T-cell (primary cell): Measurements from ENCODE around the gene SCG5. TPM values are rescaled to one million over a fixed set of nuclear protein-coding genes. Genes with fewer than 3 reads are reported as not detected.

Experiments
- ATAC-seq, 4 experiments: fragments of 200-7000 bp in 3 of 4; fragments of 150-1000 bp in 1 of 4; cut with Tn5 transposase; replicated peaks in 1 of 4; 1 replicate in 3 of 4; 2 replicates in 1 of 4; pipeline ENCODE4 v1.10.0; 2021; ENCODE audit warnings: moderate library complexity in 3 of 4, mild to moderate bottlenecking in 2 of 4, moderate number of reproducible peaks in 1 of 4
- CTCF ChIA-PET, 2 donors: fragments of 300-600 bp; sonication (Branson Sonifier 250); formaldehyde crosslinking; loops; one replicate each; lab custom pipeline; 2022; ENCODE audit warnings: antibody characterized with exemption in 2 of 2; lab: Charles Lee
- POLR2A ChIA-PET, 2 donors: fragments of 300-600 bp; sonication (Branson Sonifier 250); formaldehyde crosslinking; loops; one replicate each; lab custom pipeline; 2022; ENCODE audit warnings: antibody characterized with exemption in 2 of 2; lab: Charles Lee
- DNase-seq, 35 experiments: peaks; one replicate each; pipeline versions ENCODE4 v3.0.0 to v3.0.0-alpha.2; 2013 to 2023
- H3K27ac ChIP-seq: one replicate; pipeline ENCODE4 v1.5.1; 2013; ENCODE audit warnings: low read length
- H3K27me3 ChIP-seq, 2 experiments: replicated peaks in 1 of 2; 1 replicate in 1 of 2; 2 replicates in 1 of 2; pipeline versions ENCODE4 v1.6.1 to v1.7.0; 2013; ENCODE audit warnings: low read length in 1 of 2, mixed read lengths in 1 of 2; ENCODE audit not compliant: control insufficient read depth in 2 of 2, insufficient read depth in 2 of 2; ENCODE audit errors: extremely low read depth in 1 of 2
- H3K36me3 ChIP-seq, 2 donors: 1 replicate in 1 of 2; 2 replicates in 1 of 2; pipeline versions ENCODE4 v1.6.1 to v1.7.0; 2013; ENCODE audit warnings: low read length in 1 of 2; ENCODE audit not compliant: control insufficient read depth in 2 of 2, insufficient read depth in 1 of 2; ENCODE audit errors: extremely low read depth in 1 of 2
- H3K4me1 ChIP-seq, 2 experiments: 1 replicate in 1 of 2; 2 replicates in 1 of 2; pipeline versions ENCODE4 v1.6.1 to v1.7.0; 2013; ENCODE audit warnings: low read length in 2 of 2, mixed read lengths in 1 of 2; ENCODE audit not compliant: insufficient read depth in 2 of 2, control insufficient read depth in 1 of 2; ENCODE audit errors: extremely low read depth in 1 of 2
- H3K4me3 ChIP-seq, 2 donors: 1 replicate in 1 of 2; 2 replicates in 1 of 2; pipeline versions ENCODE4 v1.5.1 to v1.7.0; 2013; ENCODE audit warnings: mild to moderate bottlenecking in 2 of 2, low read length in 1 of 2, moderate library complexity in 1 of 2; ENCODE audit not compliant: control insufficient read depth in 1 of 2; ENCODE audit errors: extremely low read depth in 1 of 2
- H3K9me3 ChIP-seq: 2 replicates; pipeline ENCODE4 v1.7.0; 2013
- H3K27ac Mint-ChIP-seq, 2 donors: one replicate each; pipeline ENCODE4 v1.8.0; 2020 to 2021; ENCODE audit warnings: mild to moderate bottlenecking in 2 of 2, mixed read lengths in 2 of 2
- H3K27me3 Mint-ChIP-seq, 2 donors: one replicate each; pipeline ENCODE4 v1.8.0; 2021 to 2022; ENCODE audit warnings: mixed read lengths in 2 of 2
- H3K36me3 Mint-ChIP-seq: one replicate; pipeline ENCODE4 v1.8.0; 2021; ENCODE audit warnings: mixed read lengths
- H3K4me1 Mint-ChIP-seq, 3 donors: one replicate each; pipeline ENCODE4 v1.8.0; 2020 to 2022; ENCODE audit warnings: mixed read lengths in 3 of 3, mild to moderate bottlenecking in 1 of 3
- H3K4me3 Mint-ChIP-seq, 3 donors: one replicate each; pipeline ENCODE4 v1.8.0; 2020 to 2022; ENCODE audit warnings: mild to moderate bottlenecking in 3 of 3, mixed read lengths in 3 of 3, moderate library complexity in 3 of 3
- H3K9me3 Mint-ChIP-seq, 3 donors: one replicate each; pipeline ENCODE4 v1.8.0; 2020 to 2022; ENCODE audit warnings: mixed read lengths in 3 of 3
- WGBS: methylation state at CpG from one replicate; pipeline ENCODE4 v1.1.5; 2013; ENCODE audit warnings: missing lambda C conversion rate; ENCODE audit not compliant: insufficient coverage; 5-methylcytosine and 5-hydroxymethylcytosine counted together
- total RNA-seq, 35 experiments: library from RNA in 6 of 35; stranded (reverse) in 6 of 35; fragments of 120-200 nt in 1 of 35; gene quantifications; one replicate each; pipeline versions ENCODE4 v1.2.1 to v1.2.4 and lab custom pipeline; 2013 to 2026

Gene SCG5
- total RNA-seq, 5 donors from 2014 or later (not counting 1 experiment from before 2014, with no cell fraction given), result not detected

GRCh38 chr15:32706704-32707103 lies 65.2 kb downstream of the SCG5 start:
- peaks cover 0 to 9% of the 10 kb centered on the region in 2 experiments for H3K27me3 ChIP-seq
- 66% methylated on average over 3 of the region's 3 CpGs for WGBS
- POLR2A ChIA-PET, result no interaction called here
- ATAC-seq (no peak), DNase-seq (no peak)
- CTCF ChIA-PET, result no interaction called here
- Mint-ChIP-seq H3K4me3 (no peak overlapping the region), H3K36me3 (no peaks in the 10 kb centered on the region), H3K9me3 (no peaks in the 10 kb centered on the region), H3K27ac (no peak overlapping the region), H3K4me1 (no peaks in the 10 kb centered on the region), H3K27me3 (peaks cover 14 to 26% of the 10 kb centered on the region in 2 donors)
- H3K36me3 ChIP-seq, result no peaks in the 10 kb centered on the region
- H3K27ac ChIP-seq, result no peak overlapping the region
- H3K9me3 ChIP-seq, result no peaks in the 10 kb centered on the region
- no peak overlapping the region for H3K4me3 ChIP-seq
- H3K4me1 ChIP-seq, result no peaks in the 10 kb centered on the region

GRCh38 chr15:32707436-32707835 lies 65.9 kb downstream of the SCG5 start:
- H3K4me1 Mint-ChIP-seq, result no peaks in the 10 kb centered on the region
- no peaks in the 10 kb centered on the region for H3K4me1 ChIP-seq
- H3K36me3 Mint-ChIP-seq, result no peaks in the 10 kb centered on the region
- no peak overlapping the region for H3K27ac ChIP-seq
- H3K27me3 ChIP-seq, result peaks cover 3 to 9% of the 10 kb centered on the region in 2 experiments
- no peak overlapping the region for H3K4me3 ChIP-seq
- no CpG with 5 or more reads among the region's 6 CpGs for WGBS
- H3K4me3 Mint-ChIP-seq, result no peak overlapping the region
- no peak for DNase-seq
- ChIA-PET POLR2A (no interaction called here), CTCF (no interaction called here)
- no peak for ATAC-seq
- peaks cover 14 to 27% of the 10 kb centered on the region in 2 donors for H3K27me3 Mint-ChIP-seq
- H3K9me3 Mint-ChIP-seq, result no peaks in the 10 kb centered on the region
- H3K27ac Mint-ChIP-seq, result no peak overlapping the region
- H3K9me3 ChIP-seq, result no peaks in the 10 kb centered on the region
- no peaks in the 10 kb centered on the region for H3K36me3 ChIP-seq

- no peak for DNase-seq
- H3K9me3 Mint-ChIP-seq, result no peaks in the 10 kb centered on the region
- H3K4me3 Mint-ChIP-seq, result no peak overlapping the region
- Histone ChIP-seq H3K4me3 (no peak overlapping the region), H3K27me3 (peaks cover 9% of the 10 kb centered on the region in 2 experiments), H3K9me3 (no peaks in the 10 kb centered on the region), H3K36me3 (no peaks in the 10 kb centered on the region), H3K4me1 (no peaks in the 10 kb centered on the region), H3K27ac (no peak overlapping the region)
- peaks cover 19 to 31% of the 10 kb centered on the region in 2 donors for H3K27me3 Mint-ChIP-seq
- no peak for ATAC-seq
- no peak overlapping the region for H3K27ac Mint-ChIP-seq
- ChIA-PET CTCF (no interaction called here), POLR2A (interaction anchor here in 1 of 2 donors (0.5 to 0.6 kb wide), 2 partner anchors 249 to 527 kb away, joined by 4 to 6 read pairs; no protein-coding TSS in a partner anchor)
- 93% methylated on average over 4 of the region's 9 CpGs for WGBS
- no peaks in the 10 kb centered on the region for H3K36me3 Mint-ChIP-seq
- no peaks in the 10 kb centered on the region for H3K4me1 Mint-ChIP-seq
Measured at GRCh38 chr15:32709295-32710033, 68.0 kb downstream of the SCG5 start.

GRCh38 chr15:32715276-32715675 lies 73.8 kb downstream of the SCG5 start:
- H3K9me3 Mint-ChIP-seq, result no peaks in the 10 kb centered on the region
- Histone ChIP-seq H3K27me3 (peaks cover 26 to 31% of the 10 kb centered on the region in 2 experiments), H3K9me3 (no peaks in the 10 kb centered on the region), H3K4me3 (no peak overlapping the region), H3K36me3 (no peaks in the 10 kb centered on the region), H3K4me1 (peaks cover 0 to 14% of the 10 kb centered on the region in 2 experiments), H3K27ac (no peak overlapping the region)
- peaks cover 23 to 28% (median 24%) of the 10 kb centered on the region in 3 donors for H3K4me1 Mint-ChIP-seq
- no peak for DNase-seq
- POLR2A ChIA-PET, result no interaction called here
- H3K27me3 Mint-ChIP-seq, result peaks cover 47 to 52% of the 10 kb centered on the region in 2 donors
- no peak for ATAC-seq
- H3K4me3 Mint-ChIP-seq, result no peak overlapping the region
- H3K36me3 Mint-ChIP-seq, result no peaks in the 10 kb centered on the region
- WGBS, result no CpG with 5 or more reads among the region's 4 CpGs
- CTCF ChIA-PET, result no interaction called here
- H3K27ac Mint-ChIP-seq, result no peak overlapping the region

GRCh38 chr15:32716216-32716914 lies 74.9 kb downstream of the SCG5 start:
- ATAC-seq, result no peak
- Mint-ChIP-seq H3K9me3 (no peaks in the 10 kb centered on the region), H3K36me3 (no peaks in the 10 kb centered on the region), H3K27me3 (peaks cover 56 to 63% of the 10 kb centered on the region in 2 donors), H3K4me3 (peak overlapping the region in 1 of 3 donors; percentile 55), H3K27ac (no peak overlapping the region), H3K4me1 (peaks cover 23 to 28% (median 24%) of the 10 kb centered on the region in 3 donors)
- H3K4me1 ChIP-seq, result peaks cover 0 to 14% of the 10 kb centered on the region in 2 experiments
- no peaks in the 10 kb centered on the region for H3K9me3 ChIP-seq
- no peaks in the 10 kb centered on the region for H3K36me3 ChIP-seq
- H3K27me3 ChIP-seq, result peaks cover 32 to 34% of the 10 kb centered on the region in 2 experiments
- POLR2A ChIA-PET, result no interaction called here
- WGBS, result 15% methylated on average over 4 of the region's 13 CpGs
- DNase-seq, result no peak
- H3K27ac ChIP-seq, result no peak overlapping the region
- CTCF ChIA-PET, result no interaction called here
- no peak overlapping the region for H3K4me3 ChIP-seq

GRCh38 chr15:32716915-32717425 lies 75.5 kb downstream of the SCG5 start:
- Mint-ChIP-seq H3K36me3 (no peaks in the 10 kb centered on the region), H3K27ac (no peak overlapping the region), H3K4me3 (peak overlapping the region in 1 of 3 donors; percentile 55), H3K9me3 (no peaks in the 10 kb centered on the region), H3K27me3 (peaks cover 50 to 61% of the 10 kb centered on the region in 2 donors), H3K4me1 (peaks cover 23 to 28% (median 24%) of the 10 kb centered on the region in 3 donors)
- H3K4me3 ChIP-seq, result no peak overlapping the region
- H3K27ac ChIP-seq, result no peak overlapping the region
- DNase-seq, result no peak
- H3K27me3 ChIP-seq, result peaks cover 32 to 34% of the 10 kb centered on the region in 2 experiments
- ChIA-PET POLR2A (no interaction called here), CTCF (no interaction called here)
- peaks cover 0 to 14% of the 10 kb centered on the region in 2 experiments for H3K4me1 ChIP-seq
- no peaks in the 10 kb centered on the region for H3K36me3 ChIP-seq
- no peaks in the 10 kb centered on the region for H3K9me3 ChIP-seq
- ATAC-seq, result no peak
- 4% methylated on average over 7 of the region's 21 CpGs for WGBS
